Tibial artery (tissue), 4 donors: ENCODE measurements around the gene YBEY.

Source experiments
- DNase-seq, 2 donors: peaks; one replicate each; pipeline ENCODE4 v3.0.0-alpha.2; 2019
- H3K27ac ChIP-seq, 2 donors: fragments of 200-600 bp; sonication (generic) in 1 of 2; 1 replicate in 1 of 2; 2 replicates in 1 of 2; pipeline ENCODE4 v1.5.1; 2018 to 2019; ENCODE audit warnings: mild to moderate bottlenecking in 1 of 2
- H3K27me3 ChIP-seq, 2 donors: fragments of 200-600 bp; sonication (generic) in 1 of 2; one replicate each; pipeline versions ENCODE4 v1.5.1 to v1.6.0; 2016 to 2019
- H3K36me3 ChIP-seq, 3 donors: fragments of 200-600 bp; sonication (generic) in 2 of 3; one replicate each; pipeline ENCODE4 v1.5.1; 2016 to 2019; ENCODE audit warnings: mild to moderate bottlenecking in 2 of 3
- H3K4me1 ChIP-seq, 4 donors: fragments of 200-600 bp; sonication (generic) in 2 of 4; 1 replicate in 3 of 4; 2 replicates in 1 of 4; pipeline ENCODE4 v1.5.1; 2016 to 2019
- H3K4me3 ChIP-seq, 2 donors: fragments of 200-600 bp; sonication (generic) in 1 of 2; 1 replicate in 1 of 2; 2 replicates in 1 of 2; pipeline ENCODE4 v1.5.1; 2018 to 2019; ENCODE audit warnings: mild to moderate bottlenecking in 2 of 2
- H3K9me3 ChIP-seq, 3 donors: fragments of 200-600 bp; sonication (generic) in 1 of 3; one replicate each; pipeline ENCODE4 v1.5.1; 2016 to 2019
- intact Hi-C: fragments of 100-400 bp; cut with DNase I; formaldehyde crosslinking; loops from one replicate; pipeline ENCODE4 v1.15.0; 2023; ENCODE audit warnings: low total_unique reads
- TF ChIP-seq, protein P1 (sequence below), 2 experiments: fragments of 200-600 bp in 1 of 2; fragments of 450-650 bp in 1 of 2; IDR thresholded peaks; one replicate each; pipeline ENCODE4 v1.5.1; 2017 to 2019; ENCODE audit warnings: antibody characterized with exemption in 2 of 2, mild to moderate bottlenecking in 1 of 2, moderate library complexity in 1 of 2

Gene YBEY

DNA sequence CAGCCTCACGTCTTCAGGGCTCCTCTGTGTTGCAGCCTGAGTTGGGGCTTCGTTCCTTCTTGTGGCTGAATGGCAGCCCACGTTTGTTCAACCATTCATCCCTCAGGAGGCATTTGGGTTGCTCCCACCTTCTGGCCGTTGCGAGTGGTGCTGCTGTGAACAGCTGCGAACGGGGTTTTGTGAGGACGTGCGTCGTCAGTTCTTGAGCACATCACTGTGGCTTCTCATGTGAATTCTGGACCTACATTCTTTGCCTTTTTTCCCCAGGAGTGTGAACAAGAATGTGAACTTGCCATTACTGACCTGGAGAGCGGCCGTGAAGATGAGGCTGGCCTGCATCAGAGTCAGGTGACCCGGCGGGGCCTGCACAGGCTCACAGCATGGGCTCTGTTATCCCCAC, 59.7 kb downstream of the YBEY start:
- Histone ChIP-seq H3K9me3 (no peaks in the 10 kb centered on the region), H3K4me3 (no peak overlapping the region), H3K4me1 (no peaks in the 10 kb centered on the region), H3K27ac (no peak overlapping the region), H3K36me3 (peaks cover 45 to 62% (median 55%) of the 10 kb centered on the region in 3 donors), H3K27me3 (no peaks in the 10 kb centered on the region)
- TF ChIP-seq, protein P1, sequence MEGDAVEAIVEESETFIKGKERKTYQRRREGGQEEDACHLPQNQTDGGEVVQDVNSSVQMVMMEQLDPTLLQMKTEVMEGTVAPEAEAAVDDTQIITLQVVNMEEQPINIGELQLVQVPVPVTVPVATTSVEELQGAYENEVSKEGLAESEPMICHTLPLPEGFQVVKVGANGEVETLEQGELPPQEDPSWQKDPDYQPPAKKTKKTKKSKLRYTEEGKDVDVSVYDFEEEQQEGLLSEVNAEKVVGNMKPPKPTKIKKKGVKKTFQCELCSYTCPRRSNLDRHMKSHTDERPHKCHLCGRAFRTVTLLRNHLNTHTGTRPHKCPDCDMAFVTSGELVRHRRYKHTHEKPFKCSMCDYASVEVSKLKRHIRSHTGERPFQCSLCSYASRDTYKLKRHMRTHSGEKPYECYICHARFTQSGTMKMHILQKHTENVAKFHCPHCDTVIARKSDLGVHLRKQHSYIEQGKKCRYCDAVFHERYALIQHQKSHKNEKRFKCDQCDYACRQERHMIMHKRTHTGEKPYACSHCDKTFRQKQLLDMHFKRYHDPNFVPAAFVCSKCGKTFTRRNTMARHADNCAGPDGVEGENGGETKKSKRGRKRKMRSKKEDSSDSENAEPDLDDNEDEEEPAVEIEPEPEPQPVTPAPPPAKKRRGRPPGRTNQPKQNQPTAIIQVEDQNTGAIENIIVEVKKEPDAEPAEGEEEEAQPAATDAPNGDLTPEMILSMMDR (IDR thresholded peaks at IDR 0.05): no peak
- DNase-seq: no peak
- intact Hi-C loops: no loop called here

DNA sequence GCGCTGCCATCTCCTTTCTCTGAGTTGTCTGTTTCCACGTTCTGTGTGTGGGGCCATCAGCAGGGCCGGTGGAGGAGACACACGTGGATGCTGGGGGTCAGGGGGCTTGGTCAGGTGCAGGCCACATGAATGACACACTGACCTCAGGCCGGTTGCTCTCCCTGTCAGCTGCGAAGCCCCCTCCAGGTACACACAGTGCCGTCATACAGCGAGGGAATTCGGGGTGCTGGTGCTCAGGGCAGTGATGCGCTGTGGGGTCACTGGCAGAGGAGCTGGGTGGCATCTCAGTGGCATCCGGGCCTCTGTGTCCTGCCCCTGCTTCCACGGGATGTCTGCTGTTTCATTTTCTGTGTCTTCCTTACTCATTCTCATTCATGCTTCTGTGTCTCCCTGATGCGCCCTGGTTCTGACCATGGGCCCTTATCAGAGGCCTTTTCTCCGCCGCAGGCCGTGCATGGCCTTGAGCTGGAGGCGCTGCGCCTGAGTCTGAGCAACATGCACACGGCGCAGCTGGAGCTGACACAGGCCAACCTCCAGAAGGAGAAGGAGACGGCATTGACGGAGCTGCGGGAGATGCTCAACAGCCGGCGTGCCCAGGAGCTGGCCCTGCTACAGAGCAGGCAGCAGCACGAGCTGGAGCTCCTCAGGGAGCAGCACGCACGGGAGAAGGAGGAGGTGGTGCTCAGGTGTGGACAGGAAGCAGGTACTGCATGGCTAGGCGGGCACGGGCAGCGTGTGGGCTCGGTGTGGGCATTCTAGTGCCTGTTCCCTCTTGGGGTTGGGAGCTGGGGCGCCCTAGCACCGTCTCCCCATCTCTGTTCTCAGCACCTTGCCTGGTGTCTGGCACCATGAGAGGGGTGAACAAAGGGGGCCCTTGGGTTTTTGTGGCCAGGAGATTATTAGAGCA, 60.4 kb downstream of the YBEY start:
- no peaks in the 10 kb centered on the region for H3K9me3 ChIP-seq
- no peaks in the 10 kb centered on the region for H3K27me3 ChIP-seq
- H3K36me3 ChIP-seq: peaks cover 51 to 66% (median 61%) of the 10 kb centered on the region in 3 donors
- intact Hi-C loops: no loop called here
- H3K4me1 ChIP-seq: no peaks in the 10 kb centered on the region
- TF ChIP-seq, protein P1 (IDR thresholded peaks at IDR 0.05): no peak
- no peak for DNase-seq
- no peak overlapping the region for H3K27ac ChIP-seq
- H3K4me3 ChIP-seq: no peak overlapping the region

DNA sequence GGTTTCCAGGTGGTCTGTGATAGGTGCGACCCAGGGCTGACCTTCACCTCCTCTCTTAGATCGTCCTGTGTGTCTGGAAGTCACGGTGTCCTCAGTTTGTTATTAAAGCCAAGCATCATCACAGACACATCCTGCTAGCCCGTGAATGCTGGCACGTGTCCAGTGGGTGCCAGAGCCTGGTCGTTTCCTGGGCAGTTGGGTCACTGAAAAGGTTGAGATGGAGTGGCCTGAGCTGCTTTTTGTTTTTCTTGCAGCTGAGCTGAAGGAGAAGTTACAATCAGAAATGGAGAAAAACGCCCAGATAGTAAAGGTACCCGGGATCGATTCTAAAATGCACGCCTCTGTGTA, 61.0 kb downstream of the YBEY start:
- Histone ChIP-seq H3K9me3 (no peaks in the 10 kb centered on the region), H3K36me3 (peaks cover 57 to 69% (median 68%) of the 10 kb centered on the region in 3 donors), H3K4me3 (no peak overlapping the region), H3K27me3 (no peaks in the 10 kb centered on the region), H3K27ac (no peak overlapping the region), H3K4me1 (no peaks in the 10 kb centered on the region)
- TF ChIP-seq, protein P1 (IDR thresholded peaks at IDR 0.05): no peak
- no peak for DNase-seq
- intact Hi-C loops: no loop called here
